Type B pancreatic cell (in vitro differentiated cells): ENCODE results near the gene OTOF. TPM values are rescaled to one million over a fixed set of nuclear protein-coding genes. Genes with fewer than 3 reads are reported as not detected.

ENCODE experiments used
- DNase-seq: peaks from one replicate; pipeline ENCODE4 v3.0.0; 2021; ENCODE audit warnings: mixed read lengths; ENCODE audit not compliant: unreplicated experiment; ENCODE audit errors: extremely low spot score
- H3K27ac Mint-ChIP-seq: 2 replicates; pipeline ENCODE4 v1.8.0; 2021; ENCODE audit warnings: mild to moderate bottlenecking, mixed read lengths
- H3K27me3 Mint-ChIP-seq: 2 replicates; pipeline ENCODE4 v1.8.0; 2021; ENCODE audit warnings: mixed read lengths
- H3K36me3 Mint-ChIP-seq: 2 replicates; pipeline ENCODE4 v1.8.0; 2021; ENCODE audit warnings: mixed read lengths
- H3K4me1 Mint-ChIP-seq: one replicate; pipeline ENCODE4 v1.8.0; 2021; ENCODE audit warnings: mixed read lengths; ENCODE audit not compliant: unreplicated experiment
- H3K4me3 Mint-ChIP-seq: 2 replicates; pipeline ENCODE4 v1.8.0; 2021; ENCODE audit warnings: mild to moderate bottlenecking, mixed read lengths
- H3K9me3 Mint-ChIP-seq: 2 replicates; pipeline ENCODE4 v1.8.0; 2021; ENCODE audit warnings: mixed read lengths
- total RNA-seq: library from RNA; stranded (reverse); gene quantifications from 2 replicates; pipeline ENCODE4 v1.2.1, GENCODE V29; 2021; ENCODE audit warnings: low replicate concordance
- TF ChIP-seq, protein P1 (sequence below): fragments of 200-600 bp; sonication (generic); conservative IDR thresholded peaks from 2 replicates; pipeline ENCODE4 v1.5.0; 2021; ENCODE audit warnings: antibody characterized with exemption, mild to moderate bottlenecking

The OTOF gene
- total RNA-seq, 1 donor from 2014 or later: 0.05 TPM

DNA sequence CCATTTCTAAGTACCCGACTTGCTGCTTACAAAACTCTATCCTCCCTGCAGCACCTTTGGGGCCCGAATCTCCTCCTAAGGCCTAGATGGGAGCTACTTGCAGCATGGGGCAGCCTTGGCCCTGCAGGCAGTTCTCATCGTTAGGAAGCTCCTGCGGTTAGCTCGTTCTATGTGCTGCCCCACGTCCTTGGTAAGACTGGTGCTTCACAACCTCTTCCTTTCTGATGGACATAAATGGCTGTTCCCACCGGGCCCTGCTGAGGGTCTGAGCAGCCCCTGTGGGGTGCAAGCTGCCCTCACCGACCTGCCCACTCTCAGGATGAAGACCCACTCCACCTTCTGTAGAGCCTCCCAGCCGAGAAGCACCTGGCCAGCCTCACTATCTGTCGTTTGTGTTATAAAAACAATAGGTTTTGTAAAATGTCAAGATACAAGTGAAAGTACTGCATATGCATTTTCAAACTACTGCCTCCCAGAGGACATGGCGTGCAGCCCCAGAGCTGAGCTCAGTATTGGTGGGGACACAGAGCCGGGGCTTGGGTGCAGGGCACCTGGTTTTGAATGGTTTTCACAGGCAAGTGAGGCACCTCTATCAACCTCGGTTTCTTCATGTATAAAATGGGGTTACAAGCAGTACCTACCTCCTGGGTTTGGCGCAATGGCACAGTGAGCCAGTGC is 19.4 kb downstream of the OTOF start:
- Mint-ChIP-seq H3K36me3 (no peaks in the 10 kb centered on the region), H3K9me3 (no peaks in the 10 kb centered on the region), H3K27me3 (no peaks in the 10 kb centered on the region), H3K4me3 (no peak overlapping the region), H3K27ac (peak overlapping the region; percentile 62), H3K4me1 (no peaks in the 10 kb centered on the region)
- TF ChIP-seq, protein P1, sequence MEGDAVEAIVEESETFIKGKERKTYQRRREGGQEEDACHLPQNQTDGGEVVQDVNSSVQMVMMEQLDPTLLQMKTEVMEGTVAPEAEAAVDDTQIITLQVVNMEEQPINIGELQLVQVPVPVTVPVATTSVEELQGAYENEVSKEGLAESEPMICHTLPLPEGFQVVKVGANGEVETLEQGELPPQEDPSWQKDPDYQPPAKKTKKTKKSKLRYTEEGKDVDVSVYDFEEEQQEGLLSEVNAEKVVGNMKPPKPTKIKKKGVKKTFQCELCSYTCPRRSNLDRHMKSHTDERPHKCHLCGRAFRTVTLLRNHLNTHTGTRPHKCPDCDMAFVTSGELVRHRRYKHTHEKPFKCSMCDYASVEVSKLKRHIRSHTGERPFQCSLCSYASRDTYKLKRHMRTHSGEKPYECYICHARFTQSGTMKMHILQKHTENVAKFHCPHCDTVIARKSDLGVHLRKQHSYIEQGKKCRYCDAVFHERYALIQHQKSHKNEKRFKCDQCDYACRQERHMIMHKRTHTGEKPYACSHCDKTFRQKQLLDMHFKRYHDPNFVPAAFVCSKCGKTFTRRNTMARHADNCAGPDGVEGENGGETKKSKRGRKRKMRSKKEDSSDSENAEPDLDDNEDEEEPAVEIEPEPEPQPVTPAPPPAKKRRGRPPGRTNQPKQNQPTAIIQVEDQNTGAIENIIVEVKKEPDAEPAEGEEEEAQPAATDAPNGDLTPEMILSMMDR: no peak
- DNase-seq: peak; percentile 48

DNA sequence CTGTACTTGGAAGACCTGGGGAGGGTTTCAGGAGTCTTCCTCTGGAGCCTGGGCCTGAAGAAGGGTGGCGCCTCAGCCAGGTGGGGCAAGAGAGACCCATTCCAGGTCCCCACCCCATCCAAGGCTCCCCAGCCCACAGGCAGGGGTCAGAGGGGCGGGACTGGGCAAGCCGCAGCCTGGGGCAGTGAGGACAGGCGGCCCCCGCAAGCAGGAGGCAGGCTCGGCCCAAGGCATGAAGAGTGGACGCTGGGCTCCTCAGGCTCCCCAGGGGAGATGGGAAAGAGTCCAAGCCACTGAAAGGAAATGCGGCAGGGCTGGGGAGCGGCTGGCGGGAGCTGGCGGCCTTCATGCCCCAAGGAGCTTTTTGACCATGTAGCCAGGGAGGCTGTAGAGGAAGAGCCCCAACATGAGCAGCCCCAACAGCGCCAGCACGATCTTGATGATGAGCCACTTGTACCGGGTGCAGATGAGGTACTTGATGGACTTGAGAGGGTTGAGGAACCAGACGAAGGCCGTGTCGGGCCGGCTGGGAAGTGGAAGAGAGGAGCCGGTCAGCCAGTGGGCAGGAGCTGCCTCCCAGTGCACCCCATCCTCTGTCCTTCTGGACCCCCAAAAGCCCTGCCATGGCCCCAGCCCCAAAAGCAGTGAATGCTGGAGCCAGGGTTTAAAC is 20.1 kb downstream of the OTOF start:
- Mint-ChIP-seq H3K4me3 (no peak overlapping the region), H3K4me1 (no peaks in the 10 kb centered on the region), H3K9me3 (no peaks in the 10 kb centered on the region), H3K27me3 (no peaks in the 10 kb centered on the region), H3K36me3 (no peaks in the 10 kb centered on the region), H3K27ac (no peak overlapping the region)
- DNase-seq: peak; percentile 52
- TF ChIP-seq, protein P1: no peak

DNA sequence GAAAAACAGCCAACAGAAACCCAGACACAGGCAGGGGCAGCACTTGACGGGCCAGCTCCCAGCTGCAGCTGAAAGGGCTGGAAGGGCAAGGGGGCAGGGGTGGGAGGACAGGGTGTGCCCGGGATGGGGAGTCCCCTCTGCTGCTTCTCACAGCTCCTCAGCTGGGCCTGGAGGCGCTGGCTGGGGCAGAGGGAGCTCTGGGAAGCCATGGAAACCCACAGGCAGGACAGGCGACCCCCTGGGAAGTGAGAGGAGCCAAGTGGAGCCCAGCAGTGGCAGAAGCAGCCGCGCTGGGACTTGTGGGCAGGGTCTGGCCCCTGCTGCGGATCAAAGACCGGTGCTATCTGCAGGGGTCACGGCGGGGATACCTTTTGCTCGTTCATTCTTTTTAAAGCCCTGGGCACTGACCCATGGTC is 20.7 kb downstream of the OTOF start:
- H3K36me3 Mint-ChIP-seq: no peaks in the 10 kb centered on the region

DNA sequence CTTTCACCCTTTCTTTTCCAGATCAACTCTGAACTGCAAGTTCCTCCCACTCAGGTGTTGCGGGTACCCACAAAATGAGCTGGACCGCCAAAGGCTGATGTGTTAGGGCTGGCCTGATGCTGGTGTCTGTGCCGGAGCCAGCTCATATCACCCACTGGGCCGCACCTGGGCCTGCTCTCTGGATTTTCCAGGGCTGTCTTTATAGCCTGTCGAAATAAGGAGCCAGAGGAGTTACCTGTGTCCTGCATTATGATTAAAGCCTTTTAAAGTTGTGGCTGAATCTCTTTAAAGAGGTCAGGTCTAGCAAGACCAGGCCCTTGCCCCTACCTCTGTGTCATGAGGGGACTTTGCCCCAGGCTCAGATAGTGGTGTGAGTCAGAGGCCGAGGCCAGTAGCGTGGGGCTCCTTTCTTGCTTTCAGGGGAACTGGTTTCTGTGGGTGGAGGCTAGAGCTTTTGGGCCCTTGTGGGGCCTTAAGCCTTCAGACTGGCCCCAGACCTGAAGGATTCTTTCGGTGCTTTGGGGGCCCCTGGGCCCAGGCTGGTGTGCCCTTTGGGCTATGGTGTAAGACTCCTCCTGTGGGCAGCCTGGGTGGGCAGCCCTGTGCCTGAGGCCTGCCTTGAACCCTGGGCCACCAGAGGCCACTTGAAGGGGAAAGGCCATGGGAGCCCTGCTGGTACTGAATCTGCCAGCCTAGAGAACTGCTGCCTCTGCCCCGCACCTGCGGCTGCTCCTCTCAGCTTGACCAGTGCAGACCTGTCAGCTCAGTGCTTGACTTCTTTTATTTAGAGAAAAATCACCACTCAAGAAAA is 21.3 kb downstream of the OTOF start:
- TF ChIP-seq, protein P1: no peak
- DNase-seq: peak; percentile 55

More for the DNA sequence above, 20.7 kb downstream of the OTOF start:
- Mint-ChIP-seq H3K27me3 (no peaks in the 10 kb centered on the region), H3K27ac (peak overlapping the region; percentile 74), H3K4me1 (no peaks in the 10 kb centered on the region), H3K4me3 (no peak overlapping the region), H3K9me3 (no peaks in the 10 kb centered on the region)
- TF ChIP-seq, protein P1: no peak
- peak; percentile 66 for DNase-seq

DNA sequence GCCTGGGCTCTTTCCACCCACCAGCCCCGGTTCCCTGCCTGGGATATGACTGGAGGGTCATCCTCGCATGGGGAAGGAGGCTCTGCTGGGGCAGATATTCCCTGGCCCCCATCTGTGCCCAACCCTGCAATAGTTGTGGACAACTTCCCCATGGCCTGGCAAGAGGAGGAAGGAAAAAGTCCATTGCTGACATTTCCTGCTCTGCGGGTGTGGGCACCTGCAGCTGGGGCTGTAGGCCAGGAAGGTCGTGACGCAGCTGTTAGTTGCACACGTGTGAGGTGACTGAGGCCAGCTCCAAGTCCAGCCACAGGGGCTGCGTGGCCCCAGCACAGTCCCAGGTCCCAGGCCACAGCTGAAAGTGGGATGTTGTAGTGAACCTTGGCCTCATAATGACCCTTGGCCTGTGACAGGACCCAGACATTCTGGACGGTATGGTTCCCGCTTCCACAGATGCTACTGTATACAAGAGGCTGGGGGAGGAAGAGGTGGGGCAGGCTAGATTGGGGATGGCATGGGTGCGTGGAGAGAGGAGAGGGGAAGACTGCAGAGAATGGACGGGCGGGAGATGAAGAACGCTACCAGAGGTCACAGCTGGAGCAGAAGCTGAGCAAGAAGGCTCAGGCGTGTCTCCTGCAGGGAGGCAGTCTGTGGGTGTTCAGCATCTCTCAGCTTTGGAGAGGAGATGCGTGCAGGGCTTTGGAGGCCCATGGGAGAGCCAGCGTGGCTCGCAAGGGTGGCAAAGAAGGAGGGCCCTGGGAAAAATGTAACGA is 22.1 kb downstream of the OTOF start:
- no peaks in the 10 kb centered on the region for H3K9me3 Mint-ChIP-seq
- H3K36me3 Mint-ChIP-seq: no peaks in the 10 kb centered on the region
- no peaks in the 10 kb centered on the region for H3K27me3 Mint-ChIP-seq
- no peak overlapping the region for H3K4me3 Mint-ChIP-seq
- H3K4me1 Mint-ChIP-seq: no peaks in the 10 kb centered on the region
- DNase-seq: peak; percentile 49
- TF ChIP-seq, protein P1: no peak
- peak overlapping the region; percentile 74 for H3K27ac Mint-ChIP-seq

More for the DNA sequence above, 21.3 kb downstream of the OTOF start:
- Mint-ChIP-seq H3K27ac (peak overlapping the region; percentile 74), H3K36me3 (no peaks in the 10 kb centered on the region), H3K4me1 (no peaks in the 10 kb centered on the region), H3K4me3 (no peak overlapping the region), H3K9me3 (no peaks in the 10 kb centered on the region), H3K27me3 (no peaks in the 10 kb centered on the region)
